K562 (cell line): ENCODE data around the gene PDZRN3. TPM values are rescaled to one million over a fixed set of nuclear protein-coding genes. Genes with fewer than 3 reads are reported as not detected.

Experiments used
- ATAC-seq: fragments of 200-7000 bp; cut with Tn5 transposase; 3 replicates; pipeline ENCODE4 v1.9.1; 2020; ENCODE audit warnings: moderate library complexity
- BruUV-seq: library from RNA; stranded (reverse); fragments of 400-500 nt; replicated peaks from 2 replicates; lab custom pipeline; 2021; lab: Mats Ljungman, UMichigan
- CTCF ChIA-PET: fragments of 300-600 bp; formaldehyde crosslinking; extraction: SDS; loops from one replicate; lab custom pipeline; 2021; ENCODE audit warnings: low intra/inter-chr PET ratio; lab: Yijun Ruan, JAX
- POLR2A ChIA-PET: fragments of 300-600, 350-650 bp; sonication (Branson Sonifier 250); formaldehyde crosslinking; extraction: SDS; loops from one replicate; lab custom pipeline; 2021; ENCODE audit warnings: antibody characterized with exemption, inconsistent platforms; lab: Yijun Ruan, JAX
- DNase-seq, 4 experiments: peaks; one replicate each; pipeline versions ENCODE4 v3.0.0 to v3.0.0-alpha.2; 2011 to 2018; ENCODE audit warnings: low spot score in 3 of 4, mixed read lengths in 3 of 4; ENCODE audit errors: extremely low read depth in 1 of 4
- FAIRE-seq: peaks from 2 replicates; lab custom pipeline; 2011; peaks lifted over from hg19 to GRCh38; lab: Jason Lieb, UNC
- H2AFZ ChIP-seq: 2 replicates; pipeline ENCODE4 v1.6.0; 2011; ENCODE audit warnings: low read depth, low read length, control low read depth, inconsistent platforms
- H3K27ac ChIP-seq: fragments of 200-600 bp; 3 replicates; pipeline ENCODE4 v1.8.0; 2011; ENCODE audit warnings: low read depth, mild to moderate bottlenecking, control low read depth, inconsistent platforms, low read length, moderate library complexity, mixed read lengths; ENCODE audit errors: extremely low read depth
- H3K27me3 ChIP-seq, 2 experiments: fragments of 300-600 bp in 1 of 2; 2 replicates in 1 of 2; 3 replicates in 1 of 2; pipeline versions ENCODE4 v1.6.0 to v1.8.0; 2011; ENCODE audit warnings: inconsistent platforms in 2 of 2, low read length in 2 of 2, mild to moderate bottlenecking in 1 of 2, mixed read lengths in 1 of 2, moderate library complexity in 1 of 2; ENCODE audit not compliant: control insufficient read depth in 2 of 2, insufficient read depth in 2 of 2
- H3K36me3 ChIP-seq: fragments of 300-600 bp; 3 replicates; pipeline ENCODE4 v1.8.0; 2011; ENCODE audit warnings: mild to moderate bottlenecking, low read length, inconsistent platforms; ENCODE audit not compliant: control insufficient read depth, insufficient read depth
- H3K4me1 ChIP-seq, 2 experiments: fragments of 200-600 bp in 1 of 2; replicated peaks in 1 of 2; 2 replicates in 1 of 2; 3 replicates in 1 of 2; pipeline versions ENCODE4 v1.5.1 to v1.8.0; 2011; ENCODE audit warnings: inconsistent platforms in 2 of 2, low read length in 2 of 2, mild to moderate bottlenecking in 1 of 2, mixed read lengths in 1 of 2, moderate library complexity in 1 of 2; ENCODE audit not compliant: control insufficient read depth in 2 of 2, insufficient read depth in 2 of 2
- H3K4me2 ChIP-seq: 2 replicates; pipeline ENCODE4 v1.6.1; 2011; ENCODE audit warnings: low read length, control low read depth, inconsistent platforms, mixed read lengths; ENCODE audit not compliant: insufficient read depth
- H3K4me3 ChIP-seq: fragments of 200-600 bp; sonication (generic), shearing (Covaris generic); 2 replicates; pipeline ENCODE4 v1.5.1; 2016; ENCODE audit warnings: control low read depth, inconsistent platforms
- H3K79me2 ChIP-seq: fragments of 200-600 bp; 3 replicates; pipeline ENCODE4 v1.8.0; 2011; ENCODE audit warnings: low read length, inconsistent platforms; ENCODE audit not compliant: control insufficient read depth, insufficient read depth
- H3K9ac ChIP-seq, 2 experiments: 2 replicates each; pipeline versions ENCODE4 v1.6.0 to v1.6.1; 2011; ENCODE audit warnings: low read depth in 2 of 2, low read length in 2 of 2, control low read depth in 1 of 2, inconsistent platforms in 1 of 2, mild to moderate bottlenecking in 1 of 2, mixed read lengths in 1 of 2; ENCODE audit not compliant: insufficient read depth in 1 of 2
- H3K9me1 ChIP-seq: one replicate; pipeline ENCODE4 v1.6.0; 2011; ENCODE audit warnings: inconsistent platforms, mild to moderate bottlenecking, low read length, moderate library complexity; ENCODE audit not compliant: control insufficient read depth, insufficient read depth
- H3K9me3 ChIP-seq: replicated peaks from 2 replicates; pipeline ENCODE4 v1.5.1; 2011; ENCODE audit warnings: low read depth, low read length, inconsistent platforms; ENCODE audit not compliant: control insufficient read depth, insufficient read depth
- H4K20me1 ChIP-seq: replicated peaks from 2 replicates; pipeline ENCODE4 v1.6.1; 2011; ENCODE audit warnings: low read length, inconsistent platforms, mixed read lengths; ENCODE audit not compliant: control insufficient read depth, insufficient read depth
- BMI1 ChIP-seq: fragments of 150-350 bp; IDR thresholded peaks from 2 replicates; pipeline ENCODE4 v1.6.1; 2014; ENCODE audit warnings: low read length
- CEBPG ChIP-seq, 3 experiments: fragments of 200-800 bp in 1 of 3; sonication (Bioruptor generic) in 1 of 3; sonication (generic) in 1 of 3; formaldehyde crosslinking in 1 of 3; IDR thresholded peaks in 2 of 3; conservative IDR thresholded peaks in 1 of 3; 2 replicates each; pipeline versions ENCODE4 v1.6.1 to v1.8.0; 2016 to 2022; ENCODE audit warnings: missing compliant biosample characterization in 2 of 3, missing genetic modification characterization in 2 of 3, mild to moderate bottlenecking in 1 of 3, missing genetic modification reagents in 1 of 3
- DPF2 ChIP-seq: fragments of 450-650 bp; IDR thresholded peaks from 2 replicates; pipeline ENCODE4 v1.6.1; 2016
- FOXM1 ChIP-seq, 2 experiments: fragments of 450-650 bp in 1 of 2; sonication (generic) in 1 of 2; formaldehyde crosslinking in 1 of 2; IDR thresholded peaks; 2 replicates each; pipeline versions ENCODE4 v1.6.1 to v1.9.0; 2017 to 2022; ENCODE audit warnings: low read depth in 2 of 2, mild to moderate bottlenecking in 2 of 2, missing genetic modification reagents in 1 of 2, moderate library complexity in 1 of 2
- HDAC2 ChIP-seq: fragments of 450-650 bp; IDR thresholded peaks from 2 replicates; pipeline ENCODE4 v1.6.1; 2016; ENCODE audit warnings: mild to moderate bottlenecking
- ILF3 ChIP-seq: fragments of 450-650 bp; IDR thresholded peaks from 2 replicates; pipeline ENCODE4 v1.6.1; 2018; ENCODE audit warnings: antibody characterized with exemption, mild to moderate bottlenecking, moderate library complexity, borderline replicate concordance
- KLF6 ChIP-seq: fragments of 250-450 bp; sonication (Bioruptor Pico); IDR thresholded peaks from 2 replicates; pipeline ENCODE4 v1.4.0; 2020; ENCODE audit warnings: mild to moderate bottlenecking, moderate library complexity, borderline replicate concordance
- OTX1 ChIP-seq: fragments of 450-650 bp; formaldehyde crosslinking; IDR thresholded peaks from 2 replicates; pipeline ENCODE4 v1.4.0; 2022; ENCODE audit warnings: mild to moderate bottlenecking
- PML ChIP-seq: IDR thresholded peaks from 2 replicates; pipeline ENCODE4 v1.6.1; 2012; ENCODE audit warnings: low read length, inconsistent platforms
- SRF ChIP-seq, 2 experiments: fragments of 250-450, 450-650 bp in 1 of 2; sonication (Bioruptor Pico) in 1 of 2; sonication (generic) in 1 of 2; formaldehyde crosslinking; IDR thresholded peaks; 2 replicates each; pipeline versions ENCODE4 v1.5.0 to v1.5.1; 2020 to 2022; ENCODE audit warnings: mild to moderate bottlenecking in 1 of 2, missing genetic modification reagents in 1 of 2
- ZNF316 ChIP-seq: fragments of 450-650 bp; IDR thresholded peaks from 2 replicates; pipeline ENCODE4 v1.6.1; 2016
- ZNF431 ChIP-seq: sonication (generic); formaldehyde crosslinking; IDR thresholded peaks from 2 replicates; pipeline ENCODE4 v1.8.0; 2022; ENCODE audit warnings: mild to moderate bottlenecking, missing genetic modification reagents
- WGBS: fragments of 100-300 bp; shearing (Covaris generic); methylation state at CpG from one replicate; pipeline ENCODE4 v1.1.6; 2016; ENCODE audit warnings: low coverage, mixed read lengths; ENCODE audit not compliant: insufficient coverage; ENCODE audit errors: missing lambda C conversion rate; 5-methylcytosine and 5-hydroxymethylcytosine counted together
- in situ Hi-C: fragments of 300-500 bp; cut with MboI; formaldehyde crosslinking; loops from 4 replicates; pipeline ENCODE4 v1.15.0; 2018; ENCODE audit warnings: inconsistent platforms, mixed read lengths
- intact Hi-C: fragments of 100-400 bp; cut with micrococcal nuclease; formaldehyde crosslinking; loops from 2 replicates; pipeline ENCODE4 v1.14.2; 2022
- polyA plus RNA-seq, 8 experiments: library from polyadenylated mRNA; depleted of rRNA in 4 of 8; stranded (reverse) in 5 of 8; unstranded in 3 of 8; fragments of >200 nt; fragmentation: Nextera tagmentation in 2 of 8; fragmentation: Illumina TruSeq in 1 of 8; extraction: Ambion mirVana in 2 of 8; extraction: Trizol in 1 of 8; gene quantifications; 2 replicates each; pipeline versions ENCODE4 v1.2.1 to v1.2.3, GENCODE V29; 2011 to 2014; ENCODE audit warnings: inconsistent platforms in 1 of 8, missing spikeins in 1 of 8
- total RNA-seq, 7 experiments: library from RNA; depleted of rRNA in 6 of 7; stranded (reverse); fragments of >200 nt in 6 of 7; fragmentation: Illumina TruSeq in 2 of 7; extraction: Trizol in 2 of 7; gene quantifications; 2 replicates each; pipeline versions ENCODE4 v1.2.1 to v1.2.3, GENCODE V29; 2011 to 2021; ENCODE audit warnings: low replicate concordance in 1 of 7
- TF ChIP-seq, protein P1 (sequence below), 2 experiments: fragments of 450-650 bp; IDR thresholded peaks; 2 replicates each; pipeline ENCODE4 v1.6.1; 2016
- TF ChIP-seq, protein P2 (sequence below): fragments of 250-450 bp; sonication (Bioruptor Pico); IDR thresholded peaks from 2 replicates; pipeline ENCODE4 v1.5.0; 2020; ENCODE audit warnings: mild to moderate bottlenecking
- TF ChIP-seq, protein P3 (sequence below): fragments of 450-650 bp; IDR thresholded peaks from 2 replicates; pipeline ENCODE4 v1.6.1; 2016; ENCODE audit warnings: borderline replicate concordance
- TF ChIP-seq, protein P4 (sequence below): fragments of 450-650 bp; IDR thresholded peaks from 2 replicates; pipeline ENCODE4 v1.7.1; 2018; ENCODE audit warnings: mild to moderate bottlenecking, low read depth; ENCODE audit not compliant: partially characterized antibody

Gene PDZRN3
- total and polyA plus RNA-seq, 9 of the 15 experiments (the other 6 are each of a cell fraction or from before 2014, with no cell fraction given): 0.16 TPM; not detected in 8

DNA sequence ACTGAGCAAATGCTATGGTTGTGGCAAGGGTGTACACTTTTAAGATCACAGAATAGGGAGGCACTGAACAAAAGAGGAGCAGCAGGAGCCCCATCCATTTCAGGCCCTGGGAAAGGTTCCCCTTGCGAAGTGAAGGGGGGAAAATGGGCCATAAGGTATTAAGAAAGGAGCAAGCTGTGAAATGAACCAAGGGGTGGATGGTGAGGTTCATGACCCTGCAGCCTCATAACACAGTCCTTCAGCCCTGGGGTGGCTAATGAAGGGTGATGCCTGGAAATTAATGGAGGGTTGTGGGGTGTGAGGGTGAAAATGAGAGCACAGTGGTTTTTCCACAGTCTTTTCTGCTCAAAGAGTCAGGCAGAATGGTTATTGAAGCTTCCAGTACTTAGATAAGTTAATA is 150.1 kb downstream of the PDZRN3 start:
- intact Hi-C loops (no loop called here), in situ Hi-C loops (no loop called here)
- no peak overlapping the region for H2AFZ ChIP-seq
- no peak overlapping the region for H3K27ac ChIP-seq
- TF ChIP-seq OTX1 (CRISPR knock-in tag) (no peak), CEBPG (CRISPR knock-in tag; IDR thresholded peaks at IDR 0.05) (no peak), CEBPG (tag; conservative IDR thresholded peaks at IDR 0.05 in 1 of 2, IDR thresholded peaks at IDR 0.05 in 1 of 2) (no peak), ZNF431 (no peak), ILF3 (no peak), DPF2 (no peak), PML (no peak), SRF (CRISPR knock-in tag; IDR thresholded peaks at IDR 0.05) (no peak), KLF6 (CRISPR knock-in tag) (no peak), FOXM1 (IDR thresholded peaks at IDR 0.05; ENCODE audit: low read depth) (no peak), FOXM1 (CRISPR knock-in tag; IDR thresholded peaks at IDR 0.05; ENCODE audit: low read depth) (no peak), BMI1 (no peak), HDAC2 (no peak), ZNF316 (no peak)
- TF ChIP-seq, protein P1, sequence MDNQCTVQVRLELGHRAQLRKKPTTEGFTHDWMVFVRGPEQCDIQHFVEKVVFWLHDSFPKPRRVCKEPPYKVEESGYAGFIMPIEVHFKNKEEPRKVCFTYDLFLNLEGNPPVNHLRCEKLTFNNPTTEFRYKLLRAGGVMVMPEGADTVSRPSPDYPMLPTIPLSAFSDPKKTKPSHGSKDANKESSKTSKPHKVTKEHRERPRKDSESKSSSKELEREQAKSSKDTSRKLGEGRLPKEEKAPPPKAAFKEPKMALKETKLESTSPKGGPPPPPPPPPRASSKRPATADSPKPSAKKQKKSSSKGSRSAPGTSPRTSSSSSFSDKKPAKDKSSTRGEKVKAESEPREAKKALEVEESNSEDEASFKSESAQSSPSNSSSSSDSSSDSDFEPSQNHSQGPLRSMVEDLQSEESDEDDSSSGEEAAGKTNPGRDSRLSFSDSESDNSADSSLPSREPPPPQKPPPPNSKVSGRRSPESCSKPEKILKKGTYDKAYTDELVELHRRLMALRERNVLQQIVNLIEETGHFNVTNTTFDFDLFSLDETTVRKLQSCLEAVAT (IDR thresholded peaks at IDR 0.05): no peak
- TF ChIP-seq, protein P2, sequence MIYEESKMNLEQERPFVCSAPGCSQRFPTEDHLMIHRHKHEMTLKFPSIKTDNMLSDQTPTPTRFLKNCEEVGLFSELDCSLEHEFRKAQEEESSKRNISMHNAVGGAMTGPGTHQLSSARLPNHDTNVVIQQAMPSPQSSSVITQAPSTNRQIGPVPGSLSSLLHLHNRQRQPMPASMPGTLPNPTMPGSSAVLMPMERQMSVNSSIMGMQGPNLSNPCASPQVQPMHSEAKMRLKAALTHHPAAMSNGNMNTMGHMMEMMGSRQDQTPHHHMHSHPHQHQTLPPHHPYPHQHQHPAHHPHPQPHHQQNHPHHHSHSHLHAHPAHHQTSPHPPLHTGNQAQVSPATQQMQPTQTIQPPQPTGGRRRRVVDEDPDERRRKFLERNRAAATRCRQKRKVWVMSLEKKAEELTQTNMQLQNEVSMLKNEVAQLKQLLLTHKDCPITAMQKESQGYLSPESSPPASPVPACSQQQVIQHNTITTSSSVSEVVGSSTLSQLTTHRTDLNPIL (CRISPR knock-in tag): no peak
- TF ChIP-seq, protein P3, sequence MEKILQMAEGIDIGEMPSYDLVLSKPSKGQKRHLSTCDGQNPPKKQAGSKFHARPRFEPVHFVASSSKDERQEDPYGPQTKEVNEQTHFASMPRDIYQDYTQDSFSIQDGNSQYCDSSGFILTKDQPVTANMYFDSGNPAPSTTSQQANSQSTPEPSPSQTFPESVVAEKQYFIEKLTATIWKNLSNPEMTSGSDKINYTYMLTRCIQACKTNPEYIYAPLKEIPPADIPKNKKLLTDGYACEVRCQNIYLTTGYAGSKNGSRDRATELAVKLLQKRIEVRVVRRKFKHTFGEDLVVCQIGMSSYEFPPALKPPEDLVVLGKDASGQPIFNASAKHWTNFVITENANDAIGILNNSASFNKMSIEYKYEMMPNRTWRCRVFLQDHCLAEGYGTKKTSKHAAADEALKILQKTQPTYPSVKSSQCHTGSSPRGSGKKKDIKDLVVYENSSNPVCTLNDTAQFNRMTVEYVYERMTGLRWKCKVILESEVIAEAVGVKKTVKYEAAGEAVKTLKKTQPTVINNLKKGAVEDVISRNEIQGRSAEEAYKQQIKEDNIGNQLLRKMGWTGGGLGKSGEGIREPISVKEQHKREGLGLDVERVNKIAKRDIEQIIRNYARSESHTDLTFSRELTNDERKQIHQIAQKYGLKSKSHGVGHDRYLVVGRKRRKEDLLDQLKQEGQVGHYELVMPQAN: no peak
- TF ChIP-seq, protein P4, sequence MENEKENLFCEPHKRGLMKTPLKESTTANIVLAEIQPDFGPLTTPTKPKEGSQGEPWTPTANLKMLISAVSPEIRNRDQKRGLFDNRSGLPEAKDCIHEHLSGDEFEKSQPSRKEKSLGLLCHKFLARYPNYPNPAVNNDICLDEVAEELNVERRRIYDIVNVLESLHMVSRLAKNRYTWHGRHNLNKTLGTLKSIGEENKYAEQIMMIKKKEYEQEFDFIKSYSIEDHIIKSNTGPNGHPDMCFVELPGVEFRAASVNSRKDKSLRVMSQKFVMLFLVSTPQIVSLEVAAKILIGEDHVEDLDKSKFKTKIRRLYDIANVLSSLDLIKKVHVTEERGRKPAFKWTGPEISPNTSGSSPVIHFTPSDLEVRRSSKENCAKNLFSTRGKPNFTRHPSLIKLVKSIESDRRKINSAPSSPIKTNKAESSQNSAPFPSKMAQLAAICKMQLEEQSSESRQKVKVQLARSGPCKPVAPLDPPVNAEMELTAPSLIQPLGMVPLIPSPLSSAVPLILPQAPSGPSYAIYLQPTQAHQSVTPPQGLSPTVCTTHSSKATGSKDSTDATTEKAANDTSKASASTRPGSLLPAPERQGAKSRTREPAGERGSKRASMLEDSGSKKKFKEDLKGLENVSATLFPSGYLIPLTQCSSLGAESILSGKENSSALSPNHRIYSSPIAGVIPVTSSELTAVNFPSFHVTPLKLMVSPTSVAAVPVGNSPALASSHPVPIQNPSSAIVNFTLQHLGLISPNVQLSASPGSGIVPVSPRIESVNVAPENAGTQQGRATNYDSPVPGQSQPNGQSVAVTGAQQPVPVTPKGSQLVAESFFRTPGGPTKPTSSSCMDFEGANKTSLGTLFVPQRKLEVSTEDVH: no peak
- WGBS: 0% methylated on average over 1 of the region's 1 CpG
- ATAC-seq (no peak), FAIRE-seq (no peak), DNase-seq (no peak)
- no peaks in the 10 kb centered on the region for H3K9me3 ChIP-seq
- ChIA-PET POLR2A (no interaction called here), CTCF (no interaction called here)
- no peaks in the 10 kb centered on the region for H3K36me3 ChIP-seq
- BruUV-seq: no TSS peak
- no peaks in the 10 kb centered on the region; a peak in 1 of 5 replicates for H3K27me3 ChIP-seq
- no peaks in the 10 kb centered on the region for H3K4me1 ChIP-seq
- no peak overlapping the region for H3K4me3 ChIP-seq
- H3K79me2 ChIP-seq: no peaks in the 10 kb centered on the region
- H3K9me1 ChIP-seq: no peaks in the 10 kb centered on the region
- no peak overlapping the region for H3K4me2 ChIP-seq
- no peaks in the 10 kb centered on the region for H4K20me1 ChIP-seq
- H3K9ac ChIP-seq: no peak overlapping the region
